Fibroblast of villous mesenchyme (primary cell): ENCODE measurements around the gene FEN1. TPM values are rescaled to one million over a fixed set of nuclear protein-coding genes. Genes with fewer than 3 reads are reported as not detected.

ENCODE experiments used
- DNase-seq: peaks from one replicate; pipeline ENCODE4 v3.0.0-alpha.2; 2010; ENCODE audit warnings: low read depth
- H3K4me3 ChIP-seq: 2 replicates; pipeline ENCODE4 v1.5.1; 2011; ENCODE audit warnings: low read depth, mild to moderate bottlenecking, low read length
- total RNA-seq: library from RNA; depleted of rRNA; stranded (reverse); fragments of >200 nt; gene quantifications from 2 replicates; pipeline ENCODE4 v1.2.3, GENCODE V29; 2012
- TF ChIP-seq, protein P1 (sequence below): IDR thresholded peaks from 2 replicates; pipeline ENCODE4 v1.5.1; 2012; ENCODE audit warnings: low read depth, mild to moderate bottlenecking, low read length; ENCODE audit not compliant: insufficient read depth

Gene FEN1
- total RNA-seq, 1 donor: 27.6 TPM

DNA sequence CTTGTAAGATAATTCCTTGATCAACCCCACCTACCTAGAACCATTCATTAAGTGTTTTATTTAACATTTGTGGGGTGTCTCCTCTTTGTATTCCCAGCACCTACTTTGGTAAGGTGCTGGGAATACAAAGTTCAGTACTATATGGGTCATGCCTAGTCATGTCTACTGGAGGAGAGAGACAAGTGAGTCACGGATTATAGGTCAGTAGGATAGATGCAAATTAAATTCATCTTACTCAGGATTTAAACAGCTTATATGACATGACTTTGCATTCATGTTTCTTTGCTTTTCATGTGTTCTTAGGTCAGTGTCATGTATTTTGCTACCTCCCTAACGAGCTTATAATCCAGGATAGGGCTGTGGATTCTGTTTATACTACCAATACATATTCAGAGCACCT is 27.5 kb downstream of the FEN1 start:
- TF ChIP-seq, protein P1, sequence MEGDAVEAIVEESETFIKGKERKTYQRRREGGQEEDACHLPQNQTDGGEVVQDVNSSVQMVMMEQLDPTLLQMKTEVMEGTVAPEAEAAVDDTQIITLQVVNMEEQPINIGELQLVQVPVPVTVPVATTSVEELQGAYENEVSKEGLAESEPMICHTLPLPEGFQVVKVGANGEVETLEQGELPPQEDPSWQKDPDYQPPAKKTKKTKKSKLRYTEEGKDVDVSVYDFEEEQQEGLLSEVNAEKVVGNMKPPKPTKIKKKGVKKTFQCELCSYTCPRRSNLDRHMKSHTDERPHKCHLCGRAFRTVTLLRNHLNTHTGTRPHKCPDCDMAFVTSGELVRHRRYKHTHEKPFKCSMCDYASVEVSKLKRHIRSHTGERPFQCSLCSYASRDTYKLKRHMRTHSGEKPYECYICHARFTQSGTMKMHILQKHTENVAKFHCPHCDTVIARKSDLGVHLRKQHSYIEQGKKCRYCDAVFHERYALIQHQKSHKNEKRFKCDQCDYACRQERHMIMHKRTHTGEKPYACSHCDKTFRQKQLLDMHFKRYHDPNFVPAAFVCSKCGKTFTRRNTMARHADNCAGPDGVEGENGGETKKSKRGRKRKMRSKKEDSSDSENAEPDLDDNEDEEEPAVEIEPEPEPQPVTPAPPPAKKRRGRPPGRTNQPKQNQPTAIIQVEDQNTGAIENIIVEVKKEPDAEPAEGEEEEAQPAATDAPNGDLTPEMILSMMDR: no peak
- H3K4me3 ChIP-seq: no peak overlapping the region
- DNase-seq: peak; percentile 45

DNA sequence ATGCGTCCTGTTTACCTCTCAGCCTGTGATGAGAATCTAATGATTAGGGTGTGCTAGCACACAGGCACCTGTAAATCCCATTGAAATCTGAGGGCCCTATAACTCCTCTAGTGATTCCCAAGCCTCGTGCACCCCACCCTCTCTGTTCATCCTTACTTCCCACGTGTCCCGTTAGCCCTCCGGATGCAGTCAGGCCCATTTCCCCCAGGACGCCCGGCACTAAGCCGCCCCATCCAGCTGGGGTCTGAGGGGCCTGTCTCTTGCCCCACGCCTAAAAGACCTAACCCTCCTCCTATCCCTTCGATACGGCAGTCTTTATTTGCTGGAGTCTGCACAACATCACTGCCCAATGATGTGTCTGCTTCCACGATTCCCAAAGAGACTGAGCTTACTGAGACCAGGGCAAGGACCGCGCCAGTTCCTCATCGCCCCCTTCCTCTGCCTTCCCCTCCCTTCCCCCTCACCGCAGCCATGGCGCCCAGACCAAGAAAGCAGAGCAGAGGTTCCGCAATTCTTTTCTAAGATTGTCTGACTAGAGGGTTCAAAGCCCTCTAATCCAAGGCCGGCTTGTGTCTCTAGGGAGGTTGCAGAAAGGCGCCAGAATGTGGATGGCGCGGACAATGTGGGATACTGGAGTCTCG is 34.3 kb downstream of the FEN1 start:
- TF ChIP-seq, protein P1: no peak
- DNase-seq: no peak
- peak overlapping the region; percentile 98 for H3K4me3 ChIP-seq

DNA sequence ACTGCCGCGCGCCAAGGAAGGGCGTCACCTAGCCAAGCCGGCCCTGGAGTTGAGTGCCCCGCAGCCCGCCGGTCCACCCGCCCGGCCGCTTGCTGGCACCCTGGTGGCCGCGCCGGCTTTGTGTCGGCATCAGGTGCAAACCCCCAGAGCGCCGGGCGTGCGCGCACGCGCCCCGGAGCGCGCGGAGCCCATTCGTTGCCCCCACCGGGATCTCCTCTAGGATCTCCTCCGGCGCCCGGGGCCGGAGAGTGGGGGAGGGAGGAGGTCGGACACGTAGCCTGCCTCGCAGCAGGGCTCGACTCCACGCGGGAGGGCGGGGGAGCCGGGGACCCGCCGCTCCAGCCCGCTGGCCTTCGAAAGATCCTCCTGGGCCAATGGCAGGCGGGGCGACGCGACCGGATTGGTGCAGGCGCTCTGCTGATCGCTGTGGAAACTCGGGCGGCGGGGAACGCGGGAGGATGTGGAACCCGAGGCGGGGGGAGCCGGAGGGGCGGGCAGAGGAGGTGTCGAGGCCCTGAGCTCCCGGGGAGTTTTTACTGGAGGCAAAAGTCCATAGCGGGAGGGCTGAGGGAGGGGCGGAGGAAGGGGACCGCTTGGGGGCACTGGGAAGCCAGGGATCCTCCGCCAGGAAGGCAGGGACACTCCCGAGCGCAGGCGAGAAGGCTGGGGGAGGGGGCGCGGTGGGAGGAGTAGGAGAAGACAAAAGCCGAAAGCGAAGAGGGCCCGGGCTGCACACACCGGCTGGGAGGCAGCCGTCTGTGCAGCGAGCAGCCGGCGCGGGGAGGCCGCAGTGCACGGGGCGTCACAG is 35.1 kb downstream of the FEN1 start, which contains the start of gene FADS2:
TSS of gene FADS2 (plus strand) at position 730 of the 808 bp plus-strand sequence. CDS start 91 bp downstream, outside the sequence.
- peak; percentile 99 for DNase-seq

DNA sequence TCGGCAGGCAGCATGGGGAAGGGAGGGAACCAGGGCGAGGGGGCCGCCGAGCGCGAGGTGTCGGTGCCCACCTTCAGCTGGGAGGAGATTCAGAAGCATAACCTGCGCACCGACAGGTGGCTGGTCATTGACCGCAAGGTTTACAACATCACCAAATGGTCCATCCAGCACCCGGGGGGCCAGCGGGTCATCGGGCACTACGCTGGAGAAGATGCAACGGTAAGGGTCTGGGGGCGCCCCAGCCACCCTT is 35.6 kb downstream of the FEN1 start:
- TF ChIP-seq, protein P1: no peak
- DNase-seq: no peak
- peak overlapping the region; percentile 98 for H3K4me3 ChIP-seq

More for the DNA sequence above, 35.1 kb downstream of the FEN1 start, which contains the start of gene FADS2:
- TF ChIP-seq, protein P1: no peak
- H3K4me3 ChIP-seq: peak within 1 kb of the TSS; percentile 98

DNA sequence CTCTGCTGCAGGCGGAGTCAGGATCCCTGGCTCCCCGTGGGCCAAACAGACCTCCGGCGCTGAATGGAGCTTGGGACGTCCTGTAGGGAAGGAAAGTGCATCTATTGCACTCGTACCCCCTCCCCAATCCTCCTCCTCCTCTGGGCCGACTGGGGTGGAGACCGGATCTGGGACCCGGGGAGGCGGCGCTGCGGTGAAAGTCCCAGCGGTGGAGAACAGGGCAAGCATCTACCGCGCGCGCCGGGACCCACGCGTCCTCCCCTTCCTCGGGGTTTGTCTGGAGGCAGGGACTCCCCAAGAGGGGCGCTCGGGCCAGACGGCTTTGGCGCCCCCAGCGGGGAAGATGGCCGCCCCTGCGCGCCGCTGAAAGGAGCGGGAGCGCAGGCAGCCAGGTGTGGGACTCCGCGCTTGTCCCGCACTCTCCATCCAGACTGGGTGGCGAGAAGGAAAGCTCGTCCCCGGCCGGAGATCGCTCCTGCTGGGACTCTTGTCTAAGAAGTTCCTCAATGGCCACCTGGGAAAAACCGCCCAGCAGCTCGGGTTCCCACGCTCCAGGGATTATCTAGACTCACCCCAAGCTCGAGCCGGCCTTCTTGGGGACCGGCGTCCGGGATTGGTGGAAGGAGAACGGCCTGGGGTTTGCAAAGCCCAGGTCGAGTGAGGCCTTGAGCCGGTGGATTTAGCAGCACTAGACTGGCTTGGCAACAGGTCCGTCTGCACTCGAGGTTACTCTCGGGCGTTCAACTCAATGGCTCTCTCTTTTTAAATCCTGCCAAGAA is 36.1 kb downstream of the FEN1 start:
- DNase-seq: peak; percentile 57
- TF ChIP-seq, protein P1: peak; percentile 45
- peak overlapping the region; percentile 98 for H3K4me3 ChIP-seq

DNA sequence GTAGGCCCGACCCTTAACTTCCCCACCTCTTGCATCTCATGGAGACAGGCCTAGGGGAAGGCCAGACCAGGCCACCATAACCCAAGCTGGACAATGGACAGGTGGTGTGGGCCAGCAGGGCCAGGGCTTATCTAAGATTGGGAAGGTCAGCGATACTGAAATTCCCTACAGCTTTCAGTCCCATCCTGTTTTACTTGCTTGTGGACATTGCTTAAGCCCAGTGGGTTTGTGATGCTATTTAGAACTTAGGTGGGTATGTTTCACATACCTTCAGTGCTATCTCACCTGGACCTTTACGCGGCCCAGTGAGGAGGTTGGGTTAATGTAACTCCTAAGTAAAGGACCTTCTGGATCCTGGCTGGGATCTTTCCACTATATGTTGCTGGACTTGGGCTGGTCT is 37.1 kb downstream of the FEN1 start:
- H3K4me3 ChIP-seq: peak overlapping the region; percentile 98
- TF ChIP-seq, protein P1: no peak
- no peak for DNase-seq
